ENCODE results near the gene JAGN1. TPM values are rescaled to one million over a fixed set of nuclear protein-coding genes. Genes with fewer than 3 reads are reported as not detected.

The JAGN1 gene
- total and polyA plus RNA-seq, 9 of the 15 experiments (the other 6 are each of a cell fraction or from before 2014, with no cell fraction given): 31.6 to 77.8 (median 40.3) TPM

- TF ChIP-seq, protein P1, sequence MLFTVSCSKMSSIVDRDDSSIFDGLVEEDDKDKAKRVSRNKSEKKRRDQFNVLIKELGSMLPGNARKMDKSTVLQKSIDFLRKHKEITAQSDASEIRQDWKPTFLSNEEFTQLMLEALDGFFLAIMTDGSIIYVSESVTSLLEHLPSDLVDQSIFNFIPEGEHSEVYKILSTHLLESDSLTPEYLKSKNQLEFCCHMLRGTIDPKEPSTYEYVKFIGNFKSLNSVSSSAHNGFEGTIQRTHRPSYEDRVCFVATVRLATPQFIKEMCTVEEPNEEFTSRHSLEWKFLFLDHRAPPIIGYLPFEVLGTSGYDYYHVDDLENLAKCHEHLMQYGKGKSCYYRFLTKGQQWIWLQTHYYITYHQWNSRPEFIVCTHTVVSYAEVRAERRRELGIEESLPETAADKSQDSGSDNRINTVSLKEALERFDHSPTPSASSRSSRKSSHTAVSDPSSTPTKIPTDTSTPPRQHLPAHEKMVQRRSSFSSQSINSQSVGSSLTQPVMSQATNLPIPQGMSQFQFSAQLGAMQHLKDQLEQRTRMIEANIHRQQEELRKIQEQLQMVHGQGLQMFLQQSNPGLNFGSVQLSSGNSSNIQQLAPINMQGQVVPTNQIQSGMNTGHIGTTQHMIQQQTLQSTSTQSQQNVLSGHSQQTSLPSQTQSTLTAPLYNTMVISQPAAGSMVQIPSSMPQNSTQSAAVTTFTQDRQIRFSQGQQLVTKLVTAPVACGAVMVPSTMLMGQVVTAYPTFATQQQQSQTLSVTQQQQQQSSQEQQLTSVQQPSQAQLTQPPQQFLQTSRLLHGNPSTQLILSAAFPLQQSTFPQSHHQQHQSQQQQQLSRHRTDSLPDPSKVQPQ (CRISPR knock-in tag; IDR thresholded peaks at IDR 0.05; ENCODE audit: borderline replicate concordance): no peak
- TF ChIP-seq ELF1 (tag; IDR thresholded peaks at IDR 0.05): no peak
- no peak for TF ChIP-seq GABPB2 (CRISPR knock-in tag; conservative IDR thresholded peaks at IDR 0.05)
- TF ChIP-seq, protein P2, sequence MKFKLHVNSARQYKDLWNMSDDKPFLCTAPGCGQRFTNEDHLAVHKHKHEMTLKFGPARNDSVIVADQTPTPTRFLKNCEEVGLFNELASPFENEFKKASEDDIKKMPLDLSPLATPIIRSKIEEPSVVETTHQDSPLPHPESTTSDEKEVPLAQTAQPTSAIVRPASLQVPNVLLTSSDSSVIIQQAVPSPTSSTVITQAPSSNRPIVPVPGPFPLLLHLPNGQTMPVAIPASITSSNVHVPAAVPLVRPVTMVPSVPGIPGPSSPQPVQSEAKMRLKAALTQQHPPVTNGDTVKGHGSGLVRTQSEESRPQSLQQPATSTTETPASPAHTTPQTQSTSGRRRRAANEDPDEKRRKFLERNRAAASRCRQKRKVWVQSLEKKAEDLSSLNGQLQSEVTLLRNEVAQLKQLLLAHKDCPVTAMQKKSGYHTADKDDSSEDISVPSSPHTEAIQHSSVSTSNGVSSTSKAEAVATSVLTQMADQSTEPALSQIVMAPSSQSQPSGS (CRISPR knock-in tag; IDR thresholded peaks at IDR 0.05): no peak
- TF ChIP-seq CCAR2 (IDR thresholded peaks at IDR 0.05; ENCODE audit: low read depth, low read length): no peak
- TF ChIP-seq ELK3 (CRISPR knock-in tag; IDR thresholded peaks at IDR 0.05): no peak
- TF ChIP-seq ELF2 (CRISPR knock-in tag; IDR thresholded peaks at IDR 0.05): no peak
- TF ChIP-seq, protein P3, sequence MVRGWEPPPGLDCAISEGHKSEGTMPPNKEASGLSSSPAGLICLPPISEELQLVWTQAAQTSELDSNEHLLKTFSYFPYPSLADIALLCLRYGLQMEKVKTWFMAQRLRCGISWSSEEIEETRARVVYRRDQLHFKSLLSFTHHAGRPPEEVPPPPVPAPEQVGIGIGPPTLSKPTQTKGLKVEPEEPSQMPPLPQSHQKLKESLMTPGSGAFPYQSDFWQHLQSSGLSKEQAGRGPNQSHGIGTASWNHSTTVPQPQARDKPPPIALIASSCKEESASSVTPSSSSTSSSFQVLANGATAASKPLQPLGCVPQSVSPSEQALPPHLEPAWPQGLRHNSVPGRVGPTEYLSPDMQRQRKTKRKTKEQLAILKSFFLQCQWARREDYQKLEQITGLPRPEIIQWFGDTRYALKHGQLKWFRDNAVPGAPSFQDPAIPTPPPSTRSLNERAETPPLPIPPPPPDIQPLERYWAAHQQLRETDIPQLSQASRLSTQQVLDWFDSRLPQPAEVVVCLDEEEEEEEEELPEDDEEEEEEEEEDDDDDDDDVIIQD (CRISPR knock-in tag; IDR thresholded peaks at IDR 0.05): no peak
Measured at GRCh38 chr3:9916734-9917680, 26.6 kb downstream of the JAGN1 start, which contains the start of gene IL17RC (continued).

Measured in K562 (cell line).